AML-193 (cell line): ENCODE measurements around the gene KCNAB1.

Source experiments
- DNase-seq, 2 experiments: peaks; one replicate each; lab custom pipeline; 2025; lab: John Stamatoyannopoulos, UW

The KCNAB1 gene

GRCh38 chr3:156317462-156318074, 197.2 kb downstream of the KCNAB1 start:
- no peak for DNase-seq

GRCh38 chr3:156321945-156322344, 201.6 kb downstream of the KCNAB1 start:
- DNase-seq: no peak

GRCh38 chr3:156323466-156323865, 203.1 kb downstream of the KCNAB1 start:
- no peak for DNase-seq

- no peak for DNase-seq
These were observed 210.0 kb downstream of the KCNAB1 start for GRCh38 chr3:156330415-156330814.

- no peak for DNase-seq
These were observed 211.9 kb downstream of the KCNAB1 start for GRCh38 chr3:156332304-156332703.

- DNase-seq: no peak
These were observed 214.6 kb downstream of the KCNAB1 start for GRCh38 chr3:156334841-156335545.

GRCh38 chr3:156339491-156339890, 219.1 kb downstream of the KCNAB1 start:
- no peak for DNase-seq

GRCh38 chr3:156341332-156341731, 221.0 kb downstream of the KCNAB1 start:
- DNase-seq: no peak

GRCh38 chr3:156341831-156342416, 221.5 kb downstream of the KCNAB1 start:
- DNase-seq: no peak

GRCh38 chr3:156344215-156344614, 223.8 kb downstream of the KCNAB1 start:
- no peak for DNase-seq

GRCh38 chr3:156349111-156349510, 228.7 kb downstream of the KCNAB1 start:
- DNase-seq: no peak

- no peak for DNase-seq
These were observed 229.6 kb downstream of the KCNAB1 start for GRCh38 chr3:156349978-156350377.

GRCh38 chr3:156350781-156351180, 230.4 kb downstream of the KCNAB1 start:
- DNase-seq: no peak

GRCh38 chr3:156351783-156352182, 231.4 kb downstream of the KCNAB1 start:
- no peak for DNase-seq

- DNase-seq: no peak
These were observed 232.3 kb downstream of the KCNAB1 start for GRCh38 chr3:156352728-156353127.

- no peak for DNase-seq
These were observed 233.2 kb downstream of the KCNAB1 start for GRCh38 chr3:156353563-156353962.

- DNase-seq: no peak
These were observed 236.4 kb downstream of the KCNAB1 start for GRCh38 chr3:156356537-156357363.

- no peak for DNase-seq
These were observed 237.9 kb downstream of the KCNAB1 start for GRCh38 chr3:156358232-156358631.

- DNase-seq: no peak
These were observed 239.0 kb downstream of the KCNAB1 start for GRCh38 chr3:156359368-156359767.

- DNase-seq: no peak
These were observed 239.7 kb downstream of the KCNAB1 start for GRCh38 chr3:156360083-156360482.

GRCh38 chr3:156360963-156361362, 240.6 kb downstream of the KCNAB1 start:
- no peak for DNase-seq

- DNase-seq: no peak
These were observed 246.2 kb downstream of the KCNAB1 start for GRCh38 chr3:156366559-156366958.

- DNase-seq: no peak
These were observed 247.8 kb downstream of the KCNAB1 start for GRCh38 chr3:156368189-156368588.
